Measurements from ENCODE around the gene JAKMIP2.

Gene JAKMIP2

DNA sequence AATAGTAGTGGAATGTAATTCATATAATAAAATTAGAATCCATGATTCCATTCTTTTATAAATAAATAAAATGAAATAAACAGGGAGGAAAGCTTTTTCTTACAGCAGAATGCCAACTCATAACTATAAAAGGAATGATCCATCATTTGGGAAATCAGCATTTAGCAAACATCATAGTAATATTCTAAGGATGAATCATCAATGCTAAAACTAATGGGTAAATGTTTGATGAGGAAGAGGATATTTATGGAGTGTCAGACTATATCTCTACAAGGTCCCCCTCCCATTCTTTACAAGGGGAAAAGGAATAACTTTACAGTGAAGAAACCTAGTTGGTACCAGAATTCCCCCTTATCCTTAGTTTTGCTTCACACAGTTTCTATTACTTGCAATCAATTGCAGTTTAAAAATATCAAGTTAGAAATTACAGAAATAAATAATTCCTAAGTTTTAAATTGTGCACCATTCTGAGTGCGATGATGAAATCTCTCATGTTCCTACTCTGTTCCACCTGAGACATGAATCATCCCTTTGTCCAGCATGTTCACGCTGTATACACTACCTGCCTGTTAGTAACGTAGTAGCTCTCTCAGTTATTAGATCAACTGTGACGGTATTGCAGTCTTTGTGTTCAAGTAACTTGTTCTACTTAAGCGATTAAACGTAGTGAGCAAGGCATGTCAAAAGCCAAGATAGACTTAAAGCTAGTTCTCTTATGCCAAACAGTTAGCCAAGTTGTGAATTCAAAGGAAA, 14.2 kb upstream of the JAKMIP2 start:
- TF ChIP-seq, protein P1, sequence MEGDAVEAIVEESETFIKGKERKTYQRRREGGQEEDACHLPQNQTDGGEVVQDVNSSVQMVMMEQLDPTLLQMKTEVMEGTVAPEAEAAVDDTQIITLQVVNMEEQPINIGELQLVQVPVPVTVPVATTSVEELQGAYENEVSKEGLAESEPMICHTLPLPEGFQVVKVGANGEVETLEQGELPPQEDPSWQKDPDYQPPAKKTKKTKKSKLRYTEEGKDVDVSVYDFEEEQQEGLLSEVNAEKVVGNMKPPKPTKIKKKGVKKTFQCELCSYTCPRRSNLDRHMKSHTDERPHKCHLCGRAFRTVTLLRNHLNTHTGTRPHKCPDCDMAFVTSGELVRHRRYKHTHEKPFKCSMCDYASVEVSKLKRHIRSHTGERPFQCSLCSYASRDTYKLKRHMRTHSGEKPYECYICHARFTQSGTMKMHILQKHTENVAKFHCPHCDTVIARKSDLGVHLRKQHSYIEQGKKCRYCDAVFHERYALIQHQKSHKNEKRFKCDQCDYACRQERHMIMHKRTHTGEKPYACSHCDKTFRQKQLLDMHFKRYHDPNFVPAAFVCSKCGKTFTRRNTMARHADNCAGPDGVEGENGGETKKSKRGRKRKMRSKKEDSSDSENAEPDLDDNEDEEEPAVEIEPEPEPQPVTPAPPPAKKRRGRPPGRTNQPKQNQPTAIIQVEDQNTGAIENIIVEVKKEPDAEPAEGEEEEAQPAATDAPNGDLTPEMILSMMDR (IDR thresholded peaks at IDR 0.05; ENCODE audit: low read depth, low read length, missing control alignments): no peak
- H3K27me3 ChIP-seq (replicated peaks): no peaks in the 10 kb centered on the region
- in situ Hi-C loops (cut with HindIII; ENCODE audit: low pct_ligation_motif_present, low sequenced_read_pairs): no loop called here
- DNase-seq: no peak
- H3K36me3 ChIP-seq (replicated peaks): no peaks in the 10 kb centered on the region
- no peak overlapping the region for H3K27ac ChIP-seq
- no peak overlapping the region for H3K4me3 ChIP-seq (ENCODE audit: low read depth, low read length)

DNA sequence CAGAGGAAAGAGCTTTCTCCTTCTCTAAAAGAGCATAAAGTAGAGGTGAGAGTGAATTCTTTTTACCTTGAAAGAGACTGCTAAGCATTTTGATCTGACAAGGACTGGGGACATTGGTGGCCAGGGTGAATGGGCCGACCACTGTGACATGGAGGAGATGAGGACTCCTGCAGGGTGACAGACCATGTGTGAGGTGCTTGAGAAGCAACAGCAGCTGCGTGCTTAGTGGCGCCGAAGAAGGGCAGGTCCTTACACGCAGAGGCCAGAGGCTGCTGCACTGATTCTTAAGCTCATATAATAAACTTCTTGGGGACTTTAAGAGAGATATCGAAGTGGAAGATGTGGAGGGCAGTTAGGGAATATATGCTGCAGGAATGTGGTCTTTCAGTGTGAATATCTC, 8.7 kb upstream of the JAKMIP2 start:
- no peak overlapping the region for H3K4me3 ChIP-seq (ENCODE audit: low read depth, low read length)
- no peak for DNase-seq
- H3K27ac ChIP-seq: no peak overlapping the region
- no peaks in the 10 kb centered on the region for H3K27me3 ChIP-seq (replicated peaks)
- in situ Hi-C loops (cut with HindIII; ENCODE audit: low pct_ligation_motif_present, low sequenced_read_pairs): no loop called here
- no peaks in the 10 kb centered on the region for H3K36me3 ChIP-seq (replicated peaks)
- TF ChIP-seq, protein P1 (IDR thresholded peaks at IDR 0.05; ENCODE audit: low read depth, low read length, missing control alignments): no peak

DNA sequence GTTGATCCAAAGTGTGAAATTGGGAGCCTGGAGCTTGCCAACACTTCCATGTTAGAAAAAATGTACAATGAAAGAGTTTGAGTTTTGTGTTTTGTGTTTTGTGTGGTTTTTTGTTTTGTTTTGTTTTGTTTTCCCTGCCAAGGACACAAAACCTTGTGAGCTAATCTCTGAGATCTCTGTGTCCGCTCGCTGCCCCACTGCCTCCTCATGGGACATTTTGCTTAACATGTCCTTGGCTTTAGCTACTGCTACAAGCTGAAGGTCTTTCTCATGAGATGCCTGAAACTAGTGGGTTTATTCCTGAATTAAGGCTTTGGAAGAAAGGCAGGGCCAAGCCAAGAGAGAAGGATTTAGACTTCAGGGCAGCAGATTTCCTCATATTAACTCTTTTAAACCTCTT, 7.3 kb upstream of the JAKMIP2 start:
- TF ChIP-seq, protein P1 (IDR thresholded peaks at IDR 0.05; ENCODE audit: low read depth, low read length, missing control alignments): no peak
- in situ Hi-C loops (cut with HindIII; ENCODE audit: low pct_ligation_motif_present, low sequenced_read_pairs): no loop called here
- Histone ChIP-seq H3K27me3 (replicated peaks) (no peaks in the 10 kb centered on the region), H3K27ac (no peak overlapping the region), H3K36me3 (replicated peaks) (no peaks in the 10 kb centered on the region), H3K4me3 (ENCODE audit: low read depth, low read length) (no peak overlapping the region)
- DNase-seq: no peak

DNA sequence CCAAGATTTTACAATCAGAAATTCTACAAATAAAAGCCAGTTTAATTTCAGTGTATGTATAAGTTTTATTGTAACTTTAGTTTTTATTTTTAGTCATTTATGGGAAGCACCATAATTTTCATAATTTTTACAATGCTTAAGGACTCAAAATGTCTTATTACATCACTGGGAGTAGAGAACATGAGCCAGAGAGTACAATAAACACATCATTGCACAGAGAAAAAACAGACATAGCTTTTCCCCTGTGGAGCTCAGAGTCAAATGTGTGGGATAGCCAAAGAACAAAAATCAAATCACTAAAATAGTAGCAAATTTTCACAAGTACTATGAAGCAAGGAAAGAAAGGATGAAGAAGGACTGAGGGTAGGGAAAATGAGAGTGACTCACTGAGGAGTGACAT, 5.5 kb upstream of the JAKMIP2 start:
- no peak for DNase-seq
- no peaks in the 10 kb centered on the region for H3K27me3 ChIP-seq (replicated peaks)
- TF ChIP-seq, protein P1 (IDR thresholded peaks at IDR 0.05; ENCODE audit: low read depth, low read length, missing control alignments): no peak
- H3K36me3 ChIP-seq (replicated peaks): no peaks in the 10 kb centered on the region
- H3K4me3 ChIP-seq (ENCODE audit: low read depth, low read length): no peak overlapping the region
- in situ Hi-C loops (cut with HindIII; ENCODE audit: low pct_ligation_motif_present, low sequenced_read_pairs): no loop called here
- H3K27ac ChIP-seq: no peak overlapping the region

DNA sequence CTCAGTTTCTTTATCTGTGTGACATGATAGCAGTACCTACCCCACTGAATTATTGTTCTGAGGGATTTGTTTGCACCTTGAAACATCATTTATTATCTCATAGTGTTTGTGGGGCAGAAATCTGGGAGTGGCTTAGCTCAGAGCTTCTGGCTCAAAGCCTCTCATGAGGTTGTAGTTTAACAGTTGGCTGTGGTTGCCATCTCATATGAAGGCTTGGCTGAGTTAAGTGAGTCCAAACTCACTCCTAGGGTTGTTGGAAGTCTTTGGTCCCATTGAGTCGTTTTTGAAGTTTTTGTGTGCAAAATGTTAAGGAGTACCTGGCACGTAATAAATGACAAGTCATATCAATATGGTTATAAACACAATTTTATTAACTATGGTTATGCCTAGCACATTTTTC, 3.6 kb upstream of the JAKMIP2 start:
- Histone ChIP-seq H3K4me3 (ENCODE audit: low read depth, low read length) (no peak overlapping the region), H3K36me3 (replicated peaks) (no peaks in the 10 kb centered on the region), H3K27ac (no peak overlapping the region), H3K27me3 (replicated peaks) (no peaks in the 10 kb centered on the region)
- no peak for DNase-seq
- in situ Hi-C loops (cut with HindIII; ENCODE audit: low pct_ligation_motif_present, low sequenced_read_pairs): no loop called here
- TF ChIP-seq, protein P1 (IDR thresholded peaks at IDR 0.05; ENCODE audit: low read depth, low read length, missing control alignments): no peak

Data from brain microvascular endothelial cell (primary cell).